GM06990 (cell line): Measurements from ENCODE around the gene PCDHGA3.
"Not testable (repeated sequence)": the region's sequence is repeated elsewhere in the genome, so short reads cannot be mapped to it uniquely, and the experiment has no call there.

ENCODE experiments used
- DNase-seq: peaks from one replicate; pipeline ENCODE4 v3.0.0-alpha.2; 2011; ENCODE audit not compliant: insufficient read length; ENCODE audit errors: extremely low read depth
- H3K27me3 ChIP-seq: replicated peaks from 2 replicates; pipeline ENCODE4 v1.6.0; 2011; ENCODE audit warnings: low read length; ENCODE audit not compliant: control insufficient read depth, insufficient read depth
- H3K36me3 ChIP-seq: 2 replicates; pipeline ENCODE4 v1.5.1; 2011; ENCODE audit warnings: low read length; ENCODE audit not compliant: control insufficient read depth, insufficient read depth
- H3K4me3 ChIP-seq: replicated peaks from 2 replicates; pipeline ENCODE4 v1.5.1; 2011; ENCODE audit warnings: low read depth, mild to moderate bottlenecking, control low read depth, low read length
- CTCF ChIP-seq: IDR thresholded peaks from 2 replicates; pipeline ENCODE4 v1.5.1; 2011; ENCODE audit warnings: low read length, control low read depth, mild to moderate bottlenecking, inconsistent platforms; ENCODE audit not compliant: insufficient read depth, poor library complexity, severe bottlenecking

Gene PCDHGA3

DNA sequence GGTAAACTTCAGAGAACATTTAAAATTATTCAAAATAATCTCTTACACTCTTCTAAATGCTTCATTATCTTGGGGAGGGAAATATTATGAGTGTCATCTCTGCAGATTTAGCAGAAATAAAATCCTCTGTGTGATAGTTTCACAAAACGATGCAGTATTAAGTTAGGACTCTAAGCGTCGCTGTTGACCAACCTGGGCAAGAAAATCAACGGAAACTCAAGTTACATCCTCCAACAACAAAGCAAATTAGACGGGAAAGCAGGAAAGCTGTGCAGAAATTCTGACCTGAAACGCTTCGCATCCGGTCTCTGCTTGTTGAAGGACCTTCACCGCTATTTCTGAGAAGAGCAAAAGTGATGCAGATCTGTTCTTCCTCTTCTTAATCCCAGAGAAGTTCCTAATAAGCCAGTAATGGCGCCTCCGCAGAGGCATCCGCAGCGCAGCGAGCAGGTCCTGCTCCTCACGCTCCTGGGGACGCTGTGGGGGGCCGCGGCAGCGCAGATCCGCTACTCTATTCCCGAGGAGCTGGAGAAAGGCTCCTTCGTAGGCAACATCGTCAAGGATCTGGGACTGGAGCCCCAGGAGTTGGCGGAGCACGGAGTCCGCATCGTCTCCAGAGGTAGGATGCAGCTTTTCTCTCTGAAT is 30.2 kb downstream of the PCDHGA3 start, which contains the start of gene PCDHGA6:
TSS of gene PCDHGA6 (plus strand) at position 219 of the 645 bp plus-strand sequence. CDS start at position 412, 193 bp downstream.
- no peak for DNase-seq
- no peak for TF ChIP-seq CTCF

GRCh38 chr5:141374627-141375026 is 31.0 kb downstream of the PCDHGA3 start:
- H3K4me3 ChIP-seq, result no peak overlapping the region
- H3K27me3 ChIP-seq, result no peaks in the 10 kb centered on the region
- H3K36me3 ChIP-seq, result no peaks in the 10 kb centered on the region
- no peak for DNase-seq
- no peak for TF ChIP-seq CTCF

More for the DNA sequence above, 30.2 kb downstream of the PCDHGA3 start, which contains the start of gene PCDHGA6:
- Histone ChIP-seq H3K36me3 (no peaks in the 10 kb centered on the region), H3K4me3 (no peak within 1 kb of the TSS), H3K27me3 (no peaks in the 10 kb centered on the region)

- H3K36me3 ChIP-seq, DNase-seq, H3K4me3 ChIP-seq, H3K27me3 ChIP-seq: not testable (repeated sequence)
Observed at GRCh38 chr5:141375444-141376155, 32.0 kb downstream of the PCDHGA3 start.

DNA sequence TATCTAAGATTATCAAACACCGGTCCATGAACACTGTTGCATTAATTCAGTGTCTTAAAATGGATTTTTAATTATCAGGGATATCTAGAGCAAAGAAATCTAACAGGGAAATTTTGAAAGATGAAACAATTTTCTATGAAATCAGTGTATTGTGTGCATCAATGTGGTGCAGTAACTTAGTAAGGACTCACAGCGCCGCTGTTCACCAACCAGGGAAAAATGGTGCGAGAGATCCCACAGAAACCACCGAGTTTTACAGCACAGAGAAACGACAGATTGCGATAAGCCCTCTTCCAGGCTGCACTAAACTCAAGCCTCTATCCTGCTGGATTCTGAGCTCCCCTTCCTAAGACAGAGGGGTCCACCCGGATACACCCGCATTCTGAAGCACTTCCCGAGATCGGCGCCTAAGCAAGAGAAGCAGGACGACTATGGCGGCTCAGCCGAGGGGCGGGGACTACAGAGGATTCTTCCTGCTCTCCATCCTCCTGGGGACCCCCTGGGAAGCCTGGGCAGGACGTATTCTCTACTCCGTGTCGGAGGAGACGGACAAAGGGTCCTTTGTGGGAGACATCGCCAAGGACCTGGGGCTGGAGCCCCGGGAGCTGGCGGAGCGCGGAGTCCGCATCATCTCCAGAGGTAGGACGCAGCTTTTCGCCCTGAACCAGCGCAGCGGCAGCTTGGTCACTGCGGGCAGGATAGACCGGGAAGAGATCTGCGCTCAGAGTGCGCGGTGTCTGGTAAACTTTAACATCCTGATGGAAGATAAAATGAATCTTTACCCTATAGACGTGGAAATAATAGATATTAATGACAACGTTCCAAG is 39.1 kb downstream of the PCDHGA3 start, which contains the start of gene PCDHGA7:
TSS of gene PCDHGA7 (plus strand) at position 274 of the 826 bp plus-strand sequence. CDS start at position 432, 158 bp downstream.
- TF ChIP-seq CTCF, result no peak
- no peak within 1 kb of the TSS for H3K4me3 ChIP-seq
- no peaks in the 10 kb centered on the region for H3K36me3 ChIP-seq
- no peak for DNase-seq
- no peaks in the 10 kb centered on the region for H3K27me3 ChIP-seq

DNA sequence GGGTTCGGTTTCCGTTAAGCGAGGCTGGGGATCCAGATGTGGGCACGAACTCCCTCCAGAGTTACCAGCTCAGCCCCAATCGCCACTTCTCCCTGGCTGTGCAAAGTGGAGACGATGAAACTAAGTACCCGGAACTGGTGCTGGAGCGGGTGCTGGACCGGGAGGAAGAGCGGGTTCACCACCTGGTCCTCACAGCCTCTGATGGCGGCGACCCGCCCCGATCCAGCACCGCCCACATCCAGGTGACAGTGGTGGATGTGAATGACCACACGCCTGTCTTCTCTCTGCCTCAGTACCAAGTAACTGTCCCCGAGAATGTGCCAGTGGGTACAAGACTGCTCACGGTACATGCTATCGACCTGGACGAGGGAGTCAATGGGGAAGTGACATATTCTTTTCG is 39.7 kb downstream of the PCDHGA3 start:
- TF ChIP-seq CTCF, result no peak
- no peak for DNase-seq
- no peaks in the 10 kb centered on the region for H3K27me3 ChIP-seq
- no peak overlapping the region for H3K4me3 ChIP-seq
- H3K36me3 ChIP-seq, result no peaks in the 10 kb centered on the region
